Breast epithelium (tissue), 3 donors: ENCODE measurements around the gene MRTFA.

Experiments used
- CTCF ChIP-seq, 3 donors: fragments of 450-650 bp; IDR thresholded peaks; one replicate each; pipeline ENCODE4 v1.5.1; 2016 to 2017; ENCODE audit warnings: antibody characterized with exemption in 3 of 3, mild to moderate bottlenecking in 3 of 3, moderate library complexity in 3 of 3
- POLR2AphosphoS5 ChIP-seq, 3 donors: sonication (generic); formaldehyde crosslinking; IDR thresholded peaks; one replicate each; pipeline ENCODE4 v1.6.1; 2017; ENCODE audit warnings: antibody characterized with exemption in 3 of 3

- no peak for TF ChIP-seq CTCF (IDR thresholded peaks at IDR 0.05)
- no peak for TF ChIP-seq POLR2AphosphoS5 (IDR thresholded peaks at IDR 0.05)
These were observed 91.8 kb downstream of the MRTFA start for GRCh38 chr22:40544758-40545157.
